ENCODE results near the gene FKRP.
"Not testable (repeated sequence)": the region's sequence is repeated elsewhere in the genome, so short reads cannot be mapped to it uniquely, and the experiment has no call there.

Gene FKRP

DNA sequence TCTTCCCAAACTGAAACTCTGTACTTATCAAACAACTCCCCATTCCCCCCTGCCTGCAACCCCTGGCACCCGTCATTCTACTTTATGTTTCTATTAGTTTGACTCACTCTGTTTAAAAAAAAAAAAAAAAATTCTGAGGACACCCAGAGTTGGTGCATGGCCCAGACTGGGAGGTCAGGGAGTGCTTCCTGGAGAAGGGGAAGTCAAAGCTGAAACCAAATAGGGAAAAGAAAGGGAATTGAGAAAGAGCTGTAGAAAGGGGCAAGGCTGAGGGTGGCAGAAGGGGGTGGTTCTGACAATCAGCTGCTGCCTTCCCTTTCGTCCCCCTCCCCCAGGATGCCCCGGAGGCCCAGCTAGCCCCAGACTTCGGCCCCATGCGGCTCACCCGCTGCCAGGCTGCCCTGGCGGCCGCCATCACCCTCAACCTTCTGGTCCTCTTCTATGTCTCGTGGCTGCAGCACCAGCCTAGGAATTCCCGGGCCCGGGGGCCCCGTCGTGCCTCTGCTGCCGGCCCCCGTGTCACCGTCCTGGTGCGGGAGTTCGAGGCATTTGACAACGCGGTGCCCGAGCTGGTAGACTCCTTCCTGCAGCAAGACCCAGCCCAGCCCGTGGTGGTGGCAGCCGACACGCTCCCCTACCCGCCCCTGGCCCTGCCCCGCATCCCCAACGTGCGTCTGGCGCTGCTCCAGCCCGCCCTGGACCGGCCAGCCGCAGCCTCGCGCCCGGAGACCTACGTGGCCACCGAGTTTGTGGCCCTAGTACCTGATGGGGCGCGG is 9.4 kb downstream of the FKRP start:
- Histone ChIP-seq H3K4me1 (ENCODE audit: control insufficient read depth in 5 of 5, insufficient read depth in 5 of 5, low read length in 5 of 5) (peaks cover 0 to 46% (median 24%) of the 10 kb centered on the region in 5 donors), H3K27ac (ENCODE audit: low read depth, low read length) (no peak overlapping the region), H3K9me3 (ENCODE audit: control insufficient read depth in 5 of 5, low read length in 5 of 5) (no peaks in the 10 kb centered on the region), H3K36me3 (ENCODE audit: control insufficient read depth in 5 of 5, insufficient read depth in 5 of 5, low read length in 5 of 5) (peaks cover 0 to 29% (median 11%) of the 10 kb centered on the region in 5 donors), H3K4me3 (ENCODE audit: low read depth in 1 of 5, low read length in 5 of 5) (no peak overlapping the region), H3K27me3 (ENCODE audit: control insufficient read depth in 5 of 5, insufficient read depth in 4 of 5, low read length in 5 of 5) (no peaks in the 10 kb centered on the region), H3K9ac (ENCODE audit: low read length in 5 of 5) (no peak overlapping the region)

DNA sequence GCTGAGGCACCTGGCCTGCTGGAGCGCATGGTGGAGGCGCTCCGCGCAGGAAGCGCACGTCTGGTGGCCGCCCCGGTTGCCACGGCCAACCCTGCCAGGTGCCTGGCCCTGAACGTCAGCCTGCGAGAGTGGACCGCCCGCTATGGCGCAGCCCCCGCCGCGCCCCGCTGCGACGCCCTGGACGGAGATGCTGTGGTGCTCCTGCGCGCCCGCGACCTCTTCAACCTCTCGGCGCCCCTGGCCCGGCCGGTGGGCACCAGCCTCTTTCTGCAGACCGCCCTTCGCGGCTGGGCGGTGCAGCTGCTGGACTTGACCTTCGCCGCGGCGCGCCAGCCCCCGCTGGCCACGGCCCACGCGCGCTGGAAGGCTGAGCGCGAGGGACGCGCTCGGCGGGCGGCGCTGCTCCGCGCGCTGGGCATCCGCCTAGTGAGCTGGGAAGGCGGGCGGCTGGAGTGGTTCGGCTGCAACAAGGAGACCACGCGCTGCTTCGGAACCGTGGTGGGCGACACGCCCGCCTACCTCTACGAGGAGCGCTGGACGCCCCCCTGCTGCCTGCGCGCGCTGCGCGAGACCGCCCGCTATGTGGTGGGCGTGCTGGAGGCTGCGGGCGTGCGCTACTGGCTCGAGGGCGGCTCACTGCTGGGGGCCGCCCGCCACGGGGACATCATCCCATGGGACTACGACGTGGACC is 10.1 kb downstream of the FKRP start:
- H3K36me3 ChIP-seq (ENCODE audit: control insufficient read depth in 5 of 5, insufficient read depth in 5 of 5, low read length in 5 of 5), result peaks cover 0 to 24% (median 11%) of the 10 kb centered on the region in 5 donors
- no peak overlapping the region for H3K4me3 ChIP-seq (ENCODE audit: low read depth in 1 of 5, low read length in 5 of 5)
- no peak overlapping the region for H3K27ac ChIP-seq (ENCODE audit: low read depth, low read length)
- no peaks in the 10 kb centered on the region for H3K27me3 ChIP-seq (ENCODE audit: control insufficient read depth in 5 of 5, insufficient read depth in 4 of 5, low read length in 5 of 5)
- H3K9me3 ChIP-seq (ENCODE audit: control insufficient read depth in 5 of 5, low read length in 5 of 5), result no peaks in the 10 kb centered on the region
- peaks cover 0 to 46% (median 19%) of the 10 kb centered on the region in 5 donors for H3K4me1 ChIP-seq (ENCODE audit: control insufficient read depth in 5 of 5, insufficient read depth in 5 of 5, low read length in 5 of 5)
- no peak overlapping the region for H3K9ac ChIP-seq (ENCODE audit: low read length in 5 of 5)

DNA sequence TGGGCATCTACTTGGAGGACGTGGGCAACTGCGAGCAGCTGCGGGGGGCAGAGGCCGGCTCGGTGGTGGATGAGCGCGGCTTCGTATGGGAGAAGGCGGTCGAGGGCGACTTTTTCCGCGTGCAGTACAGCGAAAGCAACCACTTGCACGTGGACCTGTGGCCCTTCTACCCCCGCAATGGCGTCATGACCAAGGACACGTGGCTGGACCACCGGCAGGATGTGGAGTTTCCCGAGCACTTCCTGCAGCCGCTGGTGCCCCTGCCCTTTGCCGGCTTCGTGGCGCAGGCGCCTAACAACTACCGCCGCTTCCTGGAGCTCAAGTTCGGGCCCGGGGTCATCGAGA is 10.7 kb downstream of the FKRP start:
- Histone ChIP-seq H3K9ac (ENCODE audit: low read length in 5 of 5) (no peak overlapping the region), H3K36me3 (ENCODE audit: control insufficient read depth in 5 of 5, insufficient read depth in 5 of 5, low read length in 5 of 5) (peaks cover 0 to 22% (median 11%) of the 10 kb centered on the region in 5 donors), H3K27me3 (ENCODE audit: control insufficient read depth in 5 of 5, insufficient read depth in 4 of 5, low read length in 5 of 5) (no peaks in the 10 kb centered on the region), H3K27ac (ENCODE audit: low read depth, low read length) (no peak overlapping the region), H3K4me1 (ENCODE audit: control insufficient read depth in 5 of 5, insufficient read depth in 5 of 5, low read length in 5 of 5) (peaks cover 0 to 50% (median 22%) of the 10 kb centered on the region in 5 donors), H3K9me3 (ENCODE audit: control insufficient read depth in 5 of 5, low read length in 5 of 5) (no peaks in the 10 kb centered on the region), H3K4me3 (ENCODE audit: low read depth in 1 of 5, low read length in 5 of 5) (no peak overlapping the region)

DNA sequence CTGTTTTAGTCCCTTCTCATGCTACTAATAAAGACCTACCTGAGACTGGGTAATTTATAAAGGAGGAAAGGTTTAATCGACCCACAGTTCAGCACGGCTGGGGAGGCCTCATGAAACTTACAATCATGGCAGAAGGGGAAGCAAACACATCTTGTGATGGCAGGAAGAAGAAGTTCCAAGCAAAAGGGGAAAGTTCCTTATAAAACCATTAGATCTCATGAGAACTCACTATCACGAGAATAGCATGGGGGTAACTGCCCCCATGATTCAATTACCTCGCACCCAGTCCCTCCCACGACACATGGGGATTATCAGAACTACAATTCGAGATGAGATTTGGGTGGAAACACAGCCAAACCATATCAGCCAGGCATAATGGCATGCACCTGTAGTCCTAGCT is 13.3 kb downstream of the FKRP start:
- Histone ChIP-seq H3K9me3 (ENCODE audit: control insufficient read depth in 5 of 5, low read length in 5 of 5) (no peaks in the 10 kb centered on the region), H3K9ac (ENCODE audit: low read length in 5 of 5) (no peak overlapping the region), H3K36me3 (ENCODE audit: control insufficient read depth in 5 of 5, insufficient read depth in 5 of 5, low read length in 5 of 5) (peaks cover 0 to 15% (median 5%) of the 10 kb centered on the region in 5 donors), H3K27me3 (ENCODE audit: control insufficient read depth in 5 of 5, insufficient read depth in 4 of 5, low read length in 5 of 5) (no peaks in the 10 kb centered on the region), H3K27ac (ENCODE audit: low read depth, low read length) (no peak overlapping the region), H3K4me1 (ENCODE audit: control insufficient read depth in 5 of 5, insufficient read depth in 5 of 5, low read length in 5 of 5) (peaks cover 0 to 53% (median 25%) of the 10 kb centered on the region in 5 donors), H3K4me3 (ENCODE audit: low read depth in 1 of 5, low read length in 5 of 5) (no peak overlapping the region)

DNA sequence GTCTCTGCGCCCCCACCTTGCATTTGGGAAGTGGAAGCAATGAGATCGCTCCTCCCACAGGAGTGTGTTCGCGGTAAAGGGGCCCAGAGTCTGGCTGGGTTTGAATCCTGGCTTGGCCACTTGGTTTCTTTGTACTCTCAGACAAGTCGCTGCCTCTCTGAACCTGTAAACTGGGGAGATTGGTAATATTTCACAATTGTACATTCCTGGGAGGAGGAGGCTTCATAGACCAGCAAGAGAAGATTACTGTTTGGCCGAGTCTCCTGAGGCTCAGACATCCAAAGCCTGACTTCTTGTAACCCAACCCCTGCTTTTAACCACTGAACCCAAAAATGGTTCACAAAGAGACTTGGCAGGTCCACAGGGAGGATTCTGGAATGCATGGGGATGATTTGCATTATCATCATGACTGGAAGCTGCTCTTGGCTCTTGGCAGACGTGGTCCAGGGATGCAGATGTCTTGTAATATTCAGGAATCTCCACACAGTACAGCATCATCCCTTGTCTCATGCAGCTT is 14.0 kb downstream of the FKRP start:
- H3K27me3 ChIP-seq (ENCODE audit: control insufficient read depth in 5 of 5, insufficient read depth in 4 of 5, low read length in 5 of 5), result no peaks in the 10 kb centered on the region
- H3K36me3 ChIP-seq (ENCODE audit: control insufficient read depth in 5 of 5, insufficient read depth in 5 of 5, low read length in 5 of 5), result peaks cover 0 to 15% (median 5%) of the 10 kb centered on the region in 5 donors
- H3K9ac ChIP-seq (ENCODE audit: low read length in 5 of 5), result no peak overlapping the region
- peaks cover 0 to 51% (median 25%) of the 10 kb centered on the region in 5 donors for H3K4me1 ChIP-seq (ENCODE audit: control insufficient read depth in 5 of 5, insufficient read depth in 5 of 5, low read length in 5 of 5)
- H3K4me3 ChIP-seq (ENCODE audit: low read depth in 1 of 5, low read length in 5 of 5), result no peak overlapping the region
- H3K9me3 ChIP-seq (ENCODE audit: control insufficient read depth in 5 of 5, low read length in 5 of 5), result no peaks in the 10 kb centered on the region
- H3K27ac ChIP-seq (ENCODE audit: low read depth, low read length), result no peak overlapping the region

DNA sequence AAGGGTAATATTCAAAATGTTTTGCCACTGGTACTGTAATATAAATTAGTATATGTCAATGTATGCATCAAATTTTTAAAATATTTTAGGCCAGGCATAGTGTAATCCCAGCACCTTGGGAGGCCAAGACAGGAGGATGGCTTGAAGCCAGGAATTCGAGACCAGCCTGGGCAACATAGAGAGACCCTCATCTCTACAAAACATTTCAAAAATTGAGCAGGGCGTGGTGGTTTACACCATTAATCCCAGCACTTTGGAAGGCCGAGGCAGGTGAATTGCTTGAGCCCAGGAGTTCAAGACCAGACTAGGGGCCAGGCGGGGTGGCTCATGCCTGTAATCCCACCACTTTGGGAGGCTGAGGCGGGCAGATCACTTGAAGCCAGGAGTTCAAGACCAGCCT is 14.5 kb downstream of the FKRP start:
- Histone ChIP-seq H3K9ac (ENCODE audit: low read length in 5 of 5) (no peak overlapping the region), H3K27me3 (ENCODE audit: control insufficient read depth in 5 of 5, insufficient read depth in 4 of 5, low read length in 5 of 5) (no peaks in the 10 kb centered on the region), H3K9me3 (ENCODE audit: control insufficient read depth in 5 of 5, low read length in 5 of 5) (no peaks in the 10 kb centered on the region), H3K36me3 (ENCODE audit: control insufficient read depth in 5 of 5, insufficient read depth in 5 of 5, low read length in 5 of 5) (peaks cover 0 to 15% (median 5%) of the 10 kb centered on the region in 5 donors), H3K4me3 (ENCODE audit: low read depth in 1 of 5, low read length in 5 of 5) (no peak overlapping the region), H3K27ac (ENCODE audit: low read depth, low read length) (no peak overlapping the region), H3K4me1 (ENCODE audit: control insufficient read depth in 5 of 5, insufficient read depth in 5 of 5, low read length in 5 of 5) (peaks cover 0 to 46% (median 23%) of the 10 kb centered on the region in 5 donors)

DNA sequence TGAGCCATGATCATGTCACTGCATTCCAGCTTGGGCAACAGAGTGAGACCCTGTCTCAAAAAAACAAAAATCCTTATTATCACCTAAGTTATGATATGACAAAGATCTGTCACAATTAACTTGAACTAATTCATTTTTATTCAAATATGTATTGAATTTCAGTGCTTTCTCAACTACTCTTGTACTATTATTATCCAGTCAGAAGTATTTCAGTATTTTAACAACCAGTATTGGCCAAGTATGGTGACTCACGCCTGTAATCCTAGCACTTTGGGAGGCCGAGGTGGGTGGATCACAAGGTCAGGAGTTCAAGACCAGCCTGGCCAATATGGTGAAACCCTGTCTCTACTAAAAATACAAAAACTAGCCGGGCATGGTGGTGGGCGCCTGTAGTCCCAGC is 15.0 kb downstream of the FKRP start:
- not testable (repeated sequence) for H3K27ac ChIP-seq (ENCODE audit: low read depth, low read length); H3K9me3 ChIP-seq (ENCODE audit: control insufficient read depth in 5 of 5, low read length in 5 of 5)
- peaks cover 0 to 41% (median 21%) of the 10 kb centered on the region in 5 donors for H3K4me1 ChIP-seq (ENCODE audit: control insufficient read depth in 5 of 5, insufficient read depth in 5 of 5, low read length in 5 of 5)

DNA sequence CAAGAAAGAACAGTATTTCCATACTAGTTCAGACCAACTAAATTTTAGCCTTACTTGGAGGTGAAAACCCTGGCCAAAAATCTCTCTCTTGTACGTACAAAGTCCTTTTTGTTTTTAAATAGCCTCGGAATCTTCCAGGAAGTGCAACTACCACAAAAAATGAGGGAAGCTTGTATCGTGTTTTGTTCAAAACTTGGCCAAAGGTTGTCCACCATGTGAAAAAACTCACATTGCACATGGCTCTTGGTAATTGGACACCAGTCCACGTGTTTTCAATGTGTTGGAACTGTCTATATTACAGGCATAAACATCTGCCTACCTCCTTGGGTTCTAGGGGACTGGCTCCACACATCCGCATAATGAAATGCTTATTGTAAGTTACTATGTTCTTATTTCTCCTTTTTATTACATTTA is 15.6 kb downstream of the FKRP start:
- no peak overlapping the region for H3K9ac ChIP-seq (ENCODE audit: low read length in 5 of 5)
- H3K4me3 ChIP-seq (ENCODE audit: low read depth in 1 of 5, low read length in 5 of 5), result no peak overlapping the region
- no peaks in the 10 kb centered on the region for H3K27me3 ChIP-seq (ENCODE audit: control insufficient read depth in 5 of 5, insufficient read depth in 4 of 5, low read length in 5 of 5)
- peaks cover 0 to 37% (median 21%) of the 10 kb centered on the region in 5 donors for H3K4me1 ChIP-seq (ENCODE audit: control insufficient read depth in 5 of 5, insufficient read depth in 5 of 5, low read length in 5 of 5)
- H3K36me3 ChIP-seq (ENCODE audit: control insufficient read depth in 5 of 5, insufficient read depth in 5 of 5, low read length in 5 of 5), result peaks cover 0 to 6% (median 3%) of the 10 kb centered on the region in 5 donors
- H3K9me3 ChIP-seq (ENCODE audit: control insufficient read depth in 5 of 5, low read length in 5 of 5), result no peaks in the 10 kb centered on the region
- peak overlapping the region; percentile 30 for H3K27ac ChIP-seq (ENCODE audit: low read depth, low read length)

More for the DNA sequence above, 15.0 kb downstream of the FKRP start:
- peaks cover 0 to 11% (median 5%) of the 10 kb centered on the region in 5 donors for H3K36me3 ChIP-seq (ENCODE audit: control insufficient read depth in 5 of 5, insufficient read depth in 5 of 5, low read length in 5 of 5)
- not testable (repeated sequence) for H3K4me3 ChIP-seq (ENCODE audit: low read depth in 1 of 5, low read length in 5 of 5); H3K9ac ChIP-seq (ENCODE audit: low read length in 5 of 5); H3K27me3 ChIP-seq (ENCODE audit: control insufficient read depth in 5 of 5, insufficient read depth in 4 of 5, low read length in 5 of 5)

DNA sequence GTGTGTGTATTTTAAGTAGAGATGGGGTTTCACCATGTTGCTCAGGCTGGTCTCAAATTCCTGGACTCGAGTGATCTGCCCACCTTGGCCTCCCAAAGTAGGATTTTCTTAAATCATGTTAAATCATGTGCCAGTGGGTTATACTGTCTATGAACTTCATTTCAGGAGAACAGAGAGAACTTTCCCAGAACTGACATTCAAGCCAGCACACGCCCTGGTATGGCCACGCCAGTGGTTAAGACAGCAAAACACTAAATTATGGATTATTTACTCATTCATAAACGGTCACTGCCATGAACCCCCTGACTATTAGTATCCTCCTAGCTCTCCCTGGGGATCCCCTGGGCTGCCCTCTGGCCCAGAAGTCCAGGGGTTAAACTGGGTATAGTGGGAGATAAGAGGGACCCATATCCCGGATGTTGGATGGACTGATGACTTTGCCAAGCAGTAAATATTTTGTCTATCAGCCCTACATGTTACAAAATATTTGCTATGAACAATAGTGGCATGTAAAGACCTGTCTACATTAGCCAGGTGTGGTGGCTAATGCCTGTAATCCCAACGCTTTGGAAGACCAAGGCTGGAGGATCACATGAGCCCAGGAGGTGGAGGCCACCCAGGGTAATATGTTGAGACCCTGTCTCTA is 16.5 kb downstream of the FKRP start:
- Histone ChIP-seq H3K27me3 (ENCODE audit: control insufficient read depth in 5 of 5, insufficient read depth in 4 of 5, low read length in 5 of 5) (no peaks in the 10 kb centered on the region), H3K27ac (ENCODE audit: low read depth, low read length) (no peak overlapping the region), H3K36me3 (ENCODE audit: control insufficient read depth in 5 of 5, insufficient read depth in 5 of 5, low read length in 5 of 5) (no peaks in the 10 kb centered on the region), H3K9ac (ENCODE audit: low read length in 5 of 5) (no peak overlapping the region), H3K4me3 (ENCODE audit: low read depth in 1 of 5, low read length in 5 of 5) (no peak overlapping the region), H3K4me1 (ENCODE audit: control insufficient read depth in 5 of 5, insufficient read depth in 5 of 5, low read length in 5 of 5) (peaks cover 0 to 29% (median 15%) of the 10 kb centered on the region in 5 donors), H3K9me3 (ENCODE audit: control insufficient read depth in 5 of 5, low read length in 5 of 5) (no peaks in the 10 kb centered on the region)
